SK-N-SH (cell line): ENCODE measurements around the gene LSR. TPM values are rescaled to one million over a fixed set of nuclear protein-coding genes. Genes with fewer than 3 reads are reported as not detected.

Experiments
- CTCF ChIA-PET: fragments of 300-600, 350-600 bp; formaldehyde crosslinking; extraction: SDS; loops from one replicate; lab custom pipeline; 2021; lab: Yijun Ruan, JAX
- POLR2A ChIA-PET: fragments of 350-600 bp; sonication (Branson Sonifier 250); formaldehyde crosslinking; extraction: SDS; loops from one replicate; lab custom pipeline; 2020; ENCODE audit warnings: antibody characterized with exemption, inconsistent platforms; lab: Yijun Ruan, JAX
- DNase-seq: peaks from one replicate; pipeline ENCODE4 v3.0.0; 2012
- H2AFZ ChIP-seq: fragments of 200-600 bp; sonication (generic); 2 replicates; pipeline ENCODE4 v1.8.1; 2016; ENCODE audit warnings: antibody characterized with exemption, mild to moderate bottlenecking, low read depth
- H3F3A ChIP-seq: fragments of 200-600 bp; sonication (generic); replicated peaks from 2 replicates; pipeline ENCODE3; 2016; ENCODE audit warnings: antibody characterized with exemption, mild to moderate bottlenecking; ENCODE audit not compliant: insufficient read depth
- H3K27ac ChIP-seq, 2 experiments: fragments of 200-500 bp in 1 of 2; fragments of 200-600 bp in 1 of 2; sonication (Bioruptor generic) in 1 of 2; sonication (generic), shearing (Covaris generic) in 1 of 2; 2 replicates each; pipeline versions ENCODE4 v1.5.1 to v1.6.1; 2014 to 2016; ENCODE audit warnings: low read depth in 2 of 2, inconsistent platforms in 1 of 2, low read length in 1 of 2, mild to moderate bottlenecking in 1 of 2, mixed read lengths in 1 of 2
- H3K27me3 ChIP-seq: fragments of 200-600 bp; sonication (generic), shearing (Covaris generic); 2 replicates; pipeline ENCODE4 v1.6.1; 2016; ENCODE audit warnings: mixed run types; ENCODE audit not compliant: insufficient read depth
- H3K36me3 ChIP-seq, 2 experiments: fragments of 200-500 bp in 1 of 2; fragments of 200-600 bp in 1 of 2; sonication (Bioruptor generic) in 1 of 2; sonication (generic) in 1 of 2; replicated peaks in 1 of 2; 2 replicates each; pipeline versions ENCODE3 to v1.5.1; 2014 to 2016; ENCODE audit warnings: low read length in 1 of 2, mild to moderate bottlenecking in 1 of 2; ENCODE audit not compliant: insufficient read depth in 2 of 2, control insufficient read depth in 1 of 2
- H3K4me1 ChIP-seq, 2 experiments: fragments of 200-500 bp in 1 of 2; fragments of 200-600 bp in 1 of 2; sonication (Bioruptor generic) in 1 of 2; sonication (generic), shearing (Covaris generic) in 1 of 2; 2 replicates each; pipeline versions ENCODE4 v1.5.1 to v1.6.1; 2014 to 2016; ENCODE audit warnings: low read depth in 1 of 2, low read length in 1 of 2, mixed run types in 1 of 2; ENCODE audit not compliant: insufficient read depth in 2 of 2, control insufficient read depth in 1 of 2
- H3K4me2 ChIP-seq: fragments of 200-600 bp; sonication (generic), shearing (Covaris generic); 2 replicates; pipeline ENCODE4 v1.6.1; 2017; ENCODE audit warnings: mixed run types
- H3K4me3 ChIP-seq, 2 experiments: fragments of 200-500 bp in 1 of 2; fragments of 200-600 bp in 1 of 2; sonication (Bioruptor generic) in 1 of 2; sonication (generic), shearing (Covaris generic) in 1 of 2; 2 replicates each; pipeline versions ENCODE4 v1.5.1 to v1.8.1; 2014 to 2016; ENCODE audit warnings: low read depth in 2 of 2, inconsistent platforms in 1 of 2, low read length in 1 of 2, mild to moderate bottlenecking in 1 of 2, mixed read lengths in 1 of 2, moderate library complexity in 1 of 2
- H3K79me2 ChIP-seq: fragments of 200-600 bp; sonication (generic); 2 replicates; pipeline ENCODE4 v1.8.1; 2017; ENCODE audit warnings: mild to moderate bottlenecking; ENCODE audit not compliant: insufficient read depth
- H3K9ac ChIP-seq: fragments of 200-600 bp; sonication (generic); 2 replicates; pipeline ENCODE4 v1.6.1; 2017; ENCODE audit warnings: mixed run types
- H3K9me2 ChIP-seq: fragments of 200-600 bp; sonication (generic); 2 replicates; pipeline ENCODE4 v1.6.1; 2017; ENCODE audit warnings: mixed run types
- H3K9me3 ChIP-seq: fragments of 200-600 bp; sonication (generic); 2 replicates; pipeline ENCODE4 v1.6.1; 2017; ENCODE audit warnings: mixed run types, mild to moderate bottlenecking, moderate library complexity
- H4K20me1 ChIP-seq: fragments of 200-600 bp; sonication (generic); 2 replicates; pipeline ENCODE4 v1.6.1; 2017; ENCODE audit warnings: mild to moderate bottlenecking, mixed run types; ENCODE audit not compliant: insufficient read depth
- EP300 ChIP-seq, 2 experiments: IDR thresholded peaks; 2 replicates each; pipeline versions ENCODE4 v1.4.0 to v1.6.1; 2012; ENCODE audit warnings: borderline replicate concordance in 1 of 2, low read depth in 1 of 2, low read length in 1 of 2
- FOSL2 ChIP-seq: IDR thresholded peaks from 2 replicates; pipeline ENCODE4 v1.4.0; 2012; ENCODE audit warnings: low read depth, mild to moderate bottlenecking, moderate library complexity, borderline replicate concordance
- FOXM1 ChIP-seq: IDR thresholded peaks from 2 replicates; pipeline ENCODE4 v1.4.0; 2012; ENCODE audit warnings: low read depth, mild to moderate bottlenecking
- MEF2A ChIP-seq: IDR thresholded peaks from 2 replicates; pipeline ENCODE4 v1.4.0; 2012; ENCODE audit warnings: low read depth, borderline replicate concordance
- NFIC ChIP-seq: IDR thresholded peaks from 2 replicates; pipeline ENCODE4 v1.4.0; 2012; ENCODE audit warnings: borderline replicate concordance
- NRF1 ChIP-seq: IDR thresholded peaks from 2 replicates; pipeline ENCODE4 v1.6.1; 2012; ENCODE audit warnings: low read depth, mild to moderate bottlenecking, low read length
- RAD21 ChIP-seq: IDR thresholded peaks from 2 replicates; pipeline ENCODE4 v1.6.1; 2012; ENCODE audit warnings: mild to moderate bottlenecking, low read length
- RCOR1 ChIP-seq: fragments of 150-350 bp; IDR thresholded peaks from 2 replicates; pipeline ENCODE4 v1.6.1; 2017; ENCODE audit warnings: antibody characterized with exemption, low read length
- RXRA ChIP-seq: IDR thresholded peaks from 2 replicates; pipeline ENCODE4 v1.4.0; 2012; ENCODE audit warnings: low read depth, mild to moderate bottlenecking, borderline replicate concordance
- SIN3A ChIP-seq: IDR thresholded peaks from 2 replicates; pipeline ENCODE4 v1.6.1; 2012; ENCODE audit warnings: low read depth, mild to moderate bottlenecking, low read length, moderate library complexity, borderline replicate concordance
- SMC3 ChIP-seq: IDR thresholded peaks from 2 replicates; pipeline ENCODE4 v1.6.1; 2012; ENCODE audit warnings: low read depth, low read length, improper control_type of control experiment
- TAF1 ChIP-seq: IDR thresholded peaks from 2 replicates; pipeline ENCODE4 v1.6.1; 2012; ENCODE audit warnings: low read depth, mild to moderate bottlenecking, low read length, moderate library complexity, borderline replicate concordance
- WGBS: methylation state at CpG from one replicate; pipeline ENCODE4 v1.1.6; 2017; ENCODE audit warnings: low lambda C conversion rate; 5-methylcytosine and 5-hydroxymethylcytosine counted together
- polyA plus RNA-seq, 3 experiments: library from polyadenylated mRNA; depleted of rRNA; stranded (reverse); fragments of >200 nt; gene quantifications; 2 replicates each; pipeline ENCODE4 v1.2.3, GENCODE V29; 2012
- TF ChIP-seq, protein P1 (sequence below): IDR thresholded peaks from 2 replicates; pipeline ENCODE4 v1.4.0; 2012; ENCODE audit warnings: low read depth
- TF ChIP-seq, protein P2 (sequence below): IDR thresholded peaks from 2 replicates; pipeline ENCODE4 v1.4.0; 2012; ENCODE audit warnings: low read depth, borderline replicate concordance
- TF ChIP-seq, protein P3 (sequence below): fragments of 150-350 bp; IDR thresholded peaks from 2 replicates; pipeline ENCODE4 v1.6.1; 2017; ENCODE audit warnings: antibody characterized with exemption, low read length, low read depth, borderline replicate concordance
- TF ChIP-seq, protein P4 (sequence below): fragments of 150-350 bp; IDR thresholded peaks from 2 replicates; pipeline ENCODE4 v1.6.1; 2016; ENCODE audit warnings: mild to moderate bottlenecking, low read depth, low read length
- TF ChIP-seq, protein P5 (sequence below): IDR thresholded peaks from 2 replicates; pipeline ENCODE4; 2012

LSR gene
- polyA plus RNA-seq, 1 of the 3 experiments (the other 2 are of a cell fraction), result 0.62 TPM

DNA sequence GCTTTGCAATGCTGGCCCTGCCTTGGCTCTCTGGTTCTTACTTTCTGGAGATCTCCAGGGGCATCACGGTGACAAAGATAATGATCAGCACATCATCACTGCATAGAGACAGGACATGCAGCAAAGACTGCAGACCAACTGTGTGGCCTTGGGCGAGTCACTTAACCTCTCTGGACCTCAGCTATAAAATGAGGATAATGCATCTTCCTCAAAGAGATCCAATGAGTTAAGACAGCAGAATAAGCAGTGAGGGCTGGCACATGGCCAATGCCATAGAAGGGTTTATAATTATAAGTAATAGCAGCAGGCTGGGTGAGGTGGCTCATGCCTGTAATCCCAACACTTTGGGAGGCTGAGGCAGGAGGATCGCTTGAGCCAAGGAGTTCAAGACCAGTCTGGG, 45.5 kb downstream of the LSR start:
- 16% methylated on average over 3 of the region's 3 CpGs for WGBS
- Histone ChIP-seq H3K4me3 (no peak overlapping the region), H3K27me3 (peaks cover 70% of the 10 kb centered on the region), H3F3A (no peaks in the 10 kb centered on the region), H3K9me3 (no peaks in the 10 kb centered on the region), H3K4me2 (no peak overlapping the region), H2AFZ (no peak overlapping the region), H3K79me2 (no peaks in the 10 kb centered on the region), H3K9ac (no peak overlapping the region), H3K36me3 (no peaks in the 10 kb centered on the region), H4K20me1 (no peaks in the 10 kb centered on the region), H3K4me1 (no peaks in the 10 kb centered on the region), H3K9me2 (no peaks in the 10 kb centered on the region), H3K27ac (no peak overlapping the region)
- TF ChIP-seq RCOR1 (no peak), FOSL2 (no peak), NRF1 (no peak), TAF1 (no peak), SMC3 (no peak), RAD21 (no peak), MEF2A (no peak), NFIC (no peak), RXRA (no peak), SIN3A (no peak), FOXM1 (no peak), EP300 (IDR thresholded peaks at IDR 0.05; ENCODE audit: borderline replicate concordance in 1 of 2, low read depth in 1 of 2, low read length in 1 of 2) (no peak)
- TF ChIP-seq, protein P1, sequence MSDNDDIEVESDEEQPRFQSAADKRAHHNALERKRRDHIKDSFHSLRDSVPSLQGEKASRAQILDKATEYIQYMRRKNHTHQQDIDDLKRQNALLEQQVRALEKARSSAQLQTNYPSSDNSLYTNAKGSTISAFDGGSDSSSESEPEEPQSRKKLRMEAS, result no peak
- TF ChIP-seq, protein P2, sequence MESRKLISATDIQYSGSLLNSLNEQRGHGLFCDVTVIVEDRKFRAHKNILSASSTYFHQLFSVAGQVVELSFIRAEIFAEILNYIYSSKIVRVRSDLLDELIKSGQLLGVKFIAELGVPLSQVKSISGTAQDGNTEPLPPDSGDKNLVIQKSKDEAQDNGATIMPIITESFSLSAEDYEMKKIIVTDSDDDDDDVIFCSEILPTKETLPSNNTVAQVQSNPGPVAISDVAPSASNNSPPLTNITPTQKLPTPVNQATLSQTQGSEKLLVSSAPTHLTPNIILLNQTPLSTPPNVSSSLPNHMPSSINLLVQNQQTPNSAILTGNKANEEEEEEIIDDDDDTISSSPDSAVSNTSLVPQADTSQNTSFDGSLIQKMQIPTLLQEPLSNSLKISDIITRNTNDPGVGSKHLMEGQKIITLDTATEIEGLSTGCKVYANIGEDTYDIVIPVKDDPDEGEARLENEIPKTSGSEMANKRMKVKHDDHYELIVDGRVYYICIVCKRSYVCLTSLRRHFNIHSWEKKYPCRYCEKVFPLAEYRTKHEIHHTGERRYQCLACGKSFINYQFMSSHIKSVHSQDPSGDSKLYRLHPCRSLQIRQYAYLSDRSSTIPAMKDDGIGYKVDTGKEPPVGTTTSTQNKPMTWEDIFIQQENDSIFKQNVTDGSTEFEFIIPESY, result no peak
- TF ChIP-seq, protein P3, sequence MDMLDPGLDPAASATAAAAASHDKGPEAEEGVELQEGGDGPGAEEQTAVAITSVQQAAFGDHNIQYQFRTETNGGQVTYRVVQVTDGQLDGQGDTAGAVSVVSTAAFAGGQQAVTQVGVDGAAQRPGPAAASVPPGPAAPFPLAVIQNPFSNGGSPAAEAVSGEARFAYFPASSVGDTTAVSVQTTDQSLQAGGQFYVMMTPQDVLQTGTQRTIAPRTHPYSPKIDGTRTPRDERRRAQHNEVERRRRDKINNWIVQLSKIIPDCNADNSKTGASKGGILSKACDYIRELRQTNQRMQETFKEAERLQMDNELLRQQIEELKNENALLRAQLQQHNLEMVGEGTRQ, result no peak
- TF ChIP-seq, protein P4, sequence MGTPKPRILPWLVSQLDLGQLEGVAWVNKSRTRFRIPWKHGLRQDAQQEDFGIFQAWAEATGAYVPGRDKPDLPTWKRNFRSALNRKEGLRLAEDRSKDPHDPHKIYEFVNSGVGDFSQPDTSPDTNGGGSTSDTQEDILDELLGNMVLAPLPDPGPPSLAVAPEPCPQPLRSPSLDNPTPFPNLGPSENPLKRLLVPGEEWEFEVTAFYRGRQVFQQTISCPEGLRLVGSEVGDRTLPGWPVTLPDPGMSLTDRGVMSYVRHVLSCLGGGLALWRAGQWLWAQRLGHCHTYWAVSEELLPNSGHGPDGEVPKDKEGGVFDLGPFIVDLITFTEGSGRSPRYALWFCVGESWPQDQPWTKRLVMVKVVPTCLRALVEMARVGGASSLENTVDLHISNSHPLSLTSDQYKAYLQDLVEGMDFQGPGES, result no peak
- TF ChIP-seq, protein P5, sequence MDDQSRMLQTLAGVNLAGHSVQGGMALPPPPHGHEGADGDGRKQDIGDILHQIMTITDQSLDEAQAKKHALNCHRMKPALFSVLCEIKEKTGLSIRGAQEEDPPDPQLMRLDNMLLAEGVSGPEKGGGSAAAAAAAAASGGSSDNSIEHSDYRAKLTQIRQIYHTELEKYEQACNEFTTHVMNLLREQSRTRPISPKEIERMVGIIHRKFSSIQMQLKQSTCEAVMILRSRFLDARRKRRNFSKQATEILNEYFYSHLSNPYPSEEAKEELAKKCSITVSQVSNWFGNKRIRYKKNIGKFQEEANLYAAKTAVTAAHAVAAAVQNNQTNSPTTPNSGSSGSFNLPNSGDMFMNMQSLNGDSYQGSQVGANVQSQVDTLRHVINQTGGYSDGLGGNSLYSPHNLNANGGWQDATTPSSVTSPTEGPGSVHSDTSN, result no peak
- POLR2A ChIA-PET, result no interaction called here
- DNase-seq, result no peak
- CTCF ChIA-PET, result interaction anchor here (0.9 to 2.2 kb wide), 5 partner anchors 10 to 184 kb away, joined by 3 to 5 read pairs (median 3); no protein-coding TSS in a partner anchor
